ENCODE measurements around the gene MPPED1. TPM values are rescaled to one million over a fixed set of nuclear protein-coding genes. Genes with fewer than 3 reads are reported as not detected.

The MPPED1 gene
- total and polyA plus RNA-seq, 4 experiments from 2014 or later, result not detected

DNA sequence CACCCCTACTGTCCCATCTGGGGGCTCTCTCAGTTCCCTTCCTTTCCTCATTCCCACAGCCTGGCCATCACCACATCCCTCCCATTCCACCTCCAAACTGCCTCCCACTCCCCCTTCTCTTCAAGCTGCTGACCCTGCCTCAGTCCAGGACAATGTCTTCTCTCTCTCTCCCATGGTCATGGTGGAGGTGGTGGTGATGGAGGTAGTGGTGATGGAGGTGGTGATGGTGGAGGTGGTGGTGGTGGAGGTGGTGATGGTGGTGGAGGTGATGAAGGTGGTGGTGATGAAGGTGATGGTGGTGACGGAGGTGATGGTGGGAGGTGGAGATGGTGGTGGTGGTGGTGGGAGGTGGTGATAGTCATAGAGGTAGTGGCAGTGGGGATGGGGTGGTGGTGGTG lies 87.0 kb downstream of the MPPED1 start:
- H3K4me3 Mint-ChIP-seq, result no peak overlapping the region
- Histone ChIP-seq H3K9me3 (ENCODE audit: control insufficient read depth in 1 of 2, low read length in 2 of 2) (no peaks in the 10 kb centered on the region), H3K4me1 (ENCODE audit: insufficient read depth, low read length) (no peaks in the 10 kb centered on the region), H3K27ac (ENCODE audit: low read depth, low read length) (no peak overlapping the region), H3K36me3 (ENCODE audit: insufficient read depth, low read length) (no peaks in the 10 kb centered on the region), H3K4me3 (ENCODE audit: low read length in 2 of 2) (no peak overlapping the region), H3K27me3 (ENCODE audit: insufficient read depth, low read length) (no peaks in the 10 kb centered on the region)
- H3K36me3 Mint-ChIP-seq, result no peaks in the 10 kb centered on the region
- intact Hi-C loops (cut with micrococcal nuclease), result no loop called here
- ChIA-PET CTCF (ENCODE audit: partially characterized antibody) (no interaction called here), POLR2A (ENCODE audit: partially characterized antibody) (no interaction called here)
- DNase-seq, result no peak
- H3K9me3 Mint-ChIP-seq, result no peaks in the 10 kb centered on the region
- no peaks in the 10 kb centered on the region for H3K4me1 Mint-ChIP-seq
- no peak overlapping the region for H3K27ac Mint-ChIP-seq
- H3K27me3 Mint-ChIP-seq, result peaks cover 0 to 1% of the 10 kb centered on the region in 2 donors

DNA sequence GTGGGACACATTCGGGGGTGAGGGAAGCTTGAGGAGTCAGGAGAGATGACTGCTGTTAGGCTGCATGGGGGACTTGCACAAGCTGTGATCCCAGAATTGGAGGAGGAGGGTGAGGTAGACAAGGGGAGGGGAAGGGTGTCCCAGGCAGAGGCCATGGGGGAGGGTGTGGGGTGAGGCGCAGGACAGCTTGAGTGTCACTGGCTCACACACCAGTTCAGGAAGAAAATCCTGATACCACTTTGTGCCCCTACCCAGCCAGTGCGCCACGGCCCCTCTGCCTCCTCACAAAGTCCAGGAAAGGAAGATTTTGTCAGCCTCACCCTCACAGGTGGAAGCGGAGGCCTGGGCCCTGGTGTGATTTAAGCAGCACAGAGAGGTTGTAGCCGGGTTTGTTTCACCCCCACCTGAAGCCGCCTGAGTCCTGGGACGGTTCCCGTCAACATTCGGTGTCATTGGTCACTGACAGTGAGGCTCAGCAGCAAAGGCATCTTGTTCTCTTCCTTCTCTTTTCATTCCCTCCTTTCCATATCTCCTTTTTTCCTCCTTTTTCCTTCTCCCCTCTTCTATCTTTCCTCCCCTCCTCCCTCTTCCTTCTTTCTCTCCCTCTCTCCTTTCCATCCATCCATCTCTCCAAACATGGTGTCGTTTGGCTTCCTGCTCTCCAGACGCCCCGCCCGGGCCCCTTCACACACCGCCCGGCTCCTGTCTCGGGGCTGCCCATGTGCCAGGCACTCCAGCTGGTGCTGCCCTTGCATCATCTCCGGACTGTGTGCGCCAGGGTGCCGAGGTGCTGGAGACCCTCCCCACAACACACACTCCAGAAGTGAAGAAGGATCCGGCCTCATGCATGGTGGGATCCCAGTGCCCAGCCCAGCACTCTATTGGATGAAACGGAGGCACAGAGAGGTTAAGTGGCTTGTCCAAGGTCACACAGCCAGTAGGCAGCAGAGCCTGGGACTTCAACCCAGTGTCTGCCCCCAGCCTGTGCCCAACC lies 89.3 kb downstream of the MPPED1 start:
- no peak overlapping the region for H3K4me3 ChIP-seq (ENCODE audit: low read length in 2 of 2)
- no peaks in the 10 kb centered on the region for H3K4me1 ChIP-seq (ENCODE audit: insufficient read depth, low read length)
- no peaks in the 10 kb centered on the region for H3K27me3 ChIP-seq (ENCODE audit: insufficient read depth, low read length)
- no peaks in the 10 kb centered on the region for H3K27me3 Mint-ChIP-seq
- ChIA-PET POLR2A (ENCODE audit: partially characterized antibody) (no interaction called here), CTCF (ENCODE audit: partially characterized antibody) (no interaction called here)
- H3K9me3 Mint-ChIP-seq, result no peaks in the 10 kb centered on the region
- H3K9me3 ChIP-seq (ENCODE audit: control insufficient read depth in 1 of 2, low read length in 2 of 2), result no peaks in the 10 kb centered on the region
- no peaks in the 10 kb centered on the region for H3K4me1 Mint-ChIP-seq
- no peaks in the 10 kb centered on the region for H3K36me3 ChIP-seq (ENCODE audit: insufficient read depth, low read length)
- H3K36me3 Mint-ChIP-seq, result no peaks in the 10 kb centered on the region
- no peak overlapping the region for H3K4me3 Mint-ChIP-seq
- intact Hi-C loops (cut with micrococcal nuclease), result no loop called here
- H3K27ac Mint-ChIP-seq, result no peak overlapping the region
- no peak for DNase-seq
- no peak overlapping the region for H3K27ac ChIP-seq (ENCODE audit: low read depth, low read length)

DNA sequence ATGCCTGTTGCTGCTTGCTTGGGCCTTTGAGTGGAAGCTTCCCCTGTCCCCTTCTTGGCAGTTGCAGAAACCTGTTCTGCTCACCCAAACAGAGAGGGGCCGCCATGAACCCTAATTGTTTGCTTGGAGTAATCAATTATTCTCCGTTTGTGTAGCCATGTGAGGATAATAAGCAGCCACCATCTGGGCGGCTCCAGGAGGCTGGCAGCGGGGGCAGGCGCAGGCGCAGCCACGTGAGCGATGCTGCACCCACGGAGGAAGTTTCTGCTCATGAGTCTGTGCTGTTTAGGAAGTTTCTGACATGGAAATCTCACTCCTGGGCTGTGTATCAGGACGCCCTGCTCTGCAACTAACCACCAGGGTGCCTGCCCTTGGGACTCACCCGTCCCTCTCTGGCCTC lies 90.1 kb downstream of the MPPED1 start:
- ChIA-PET CTCF (ENCODE audit: partially characterized antibody) (no interaction called here), POLR2A (ENCODE audit: partially characterized antibody) (no interaction called here)
- H3K4me1 Mint-ChIP-seq, result no peaks in the 10 kb centered on the region
- no peak for DNase-seq
- no peaks in the 10 kb centered on the region for H3K36me3 ChIP-seq (ENCODE audit: insufficient read depth, low read length)
- H3K4me1 ChIP-seq (ENCODE audit: insufficient read depth, low read length), result no peaks in the 10 kb centered on the region
- H3K4me3 ChIP-seq (ENCODE audit: low read length in 2 of 2), result no peak overlapping the region
- H3K4me3 Mint-ChIP-seq, result no peak overlapping the region
- no peaks in the 10 kb centered on the region for H3K9me3 ChIP-seq (ENCODE audit: control insufficient read depth in 1 of 2, low read length in 2 of 2)
- no peaks in the 10 kb centered on the region for H3K27me3 ChIP-seq (ENCODE audit: insufficient read depth, low read length)
- H3K27ac Mint-ChIP-seq, result no peak overlapping the region
- H3K27me3 Mint-ChIP-seq, result no peaks in the 10 kb centered on the region
- no peak overlapping the region for H3K27ac ChIP-seq (ENCODE audit: low read depth, low read length)
- no peaks in the 10 kb centered on the region for H3K36me3 Mint-ChIP-seq
- intact Hi-C loops (cut with micrococcal nuclease), result no loop called here
- H3K9me3 Mint-ChIP-seq, result no peaks in the 10 kb centered on the region

DNA sequence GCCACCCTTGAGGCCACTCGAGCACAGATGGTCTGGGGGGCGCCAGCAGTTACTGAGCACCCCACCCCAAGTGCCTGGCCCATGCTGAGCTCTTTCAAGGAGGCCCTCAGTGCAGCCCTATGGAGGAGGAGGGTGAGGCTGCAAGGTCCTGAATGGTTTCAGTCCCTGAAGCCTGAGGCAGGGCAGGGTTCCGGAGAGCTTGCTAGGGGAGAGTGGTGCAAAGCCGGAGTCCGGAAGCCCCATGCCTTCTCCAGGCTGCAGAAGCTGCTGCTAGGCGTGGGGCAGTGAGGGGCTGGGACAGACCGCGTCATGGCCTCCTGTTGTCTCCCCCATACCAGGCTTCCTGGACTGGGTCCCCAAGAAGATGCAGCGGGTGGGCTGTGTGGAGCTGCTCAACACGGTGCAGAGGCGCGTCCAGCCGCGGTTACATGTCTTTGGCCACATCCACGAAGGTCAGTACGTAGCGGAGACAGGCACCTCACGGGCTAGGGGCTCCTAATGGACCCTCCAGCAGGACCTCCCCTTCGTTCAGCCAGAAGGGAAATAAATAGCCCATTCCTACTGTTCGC lies 90.6 kb downstream of the MPPED1 start:
- no peak for DNase-seq
- H3K9me3 Mint-ChIP-seq, result no peaks in the 10 kb centered on the region
- intact Hi-C loops (cut with micrococcal nuclease), result no loop called here
- no peak overlapping the region for H3K4me3 Mint-ChIP-seq
- H3K4me1 ChIP-seq (ENCODE audit: insufficient read depth, low read length), result no peaks in the 10 kb centered on the region
- no peaks in the 10 kb centered on the region for H3K9me3 ChIP-seq (ENCODE audit: control insufficient read depth in 1 of 2, low read length in 2 of 2)
- no peak overlapping the region for H3K27ac Mint-ChIP-seq
- ChIA-PET POLR2A (ENCODE audit: partially characterized antibody) (no interaction called here), CTCF (ENCODE audit: partially characterized antibody) (no interaction called here)
- no peaks in the 10 kb centered on the region for H3K36me3 ChIP-seq (ENCODE audit: insufficient read depth, low read length)
- H3K4me3 ChIP-seq (ENCODE audit: low read length in 2 of 2), result no peak overlapping the region
- H3K4me1 Mint-ChIP-seq, result no peaks in the 10 kb centered on the region
- no peak overlapping the region for H3K27ac ChIP-seq (ENCODE audit: low read depth, low read length)
- H3K27me3 Mint-ChIP-seq, result no peaks in the 10 kb centered on the region
- H3K27me3 ChIP-seq (ENCODE audit: insufficient read depth, low read length), result no peaks in the 10 kb centered on the region
- H3K36me3 Mint-ChIP-seq, result no peaks in the 10 kb centered on the region

DNA sequence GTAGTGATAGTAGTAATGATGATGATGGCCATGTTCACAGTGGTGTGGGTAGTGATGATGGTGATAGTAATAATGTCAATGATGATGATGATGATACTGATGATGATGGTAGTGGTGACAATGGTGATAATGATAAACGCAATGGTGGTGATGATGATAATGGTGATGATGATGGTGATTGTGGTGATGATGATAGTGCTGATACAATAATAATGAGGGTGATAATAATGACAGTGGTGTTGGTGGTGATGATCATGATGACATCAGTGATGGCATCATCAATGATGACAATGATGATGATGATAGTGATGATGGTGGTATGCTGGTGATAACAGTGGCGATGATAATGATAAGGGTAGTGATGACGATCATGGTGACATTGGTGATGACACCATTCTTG lies 92.3 kb downstream of the MPPED1 start:
- no peak for DNase-seq
- no peaks in the 10 kb centered on the region for H3K4me1 Mint-ChIP-seq
- no peaks in the 10 kb centered on the region for H3K36me3 ChIP-seq (ENCODE audit: insufficient read depth, low read length)
- H3K9me3 Mint-ChIP-seq, result no peaks in the 10 kb centered on the region
- H3K9me3 ChIP-seq (ENCODE audit: control insufficient read depth in 1 of 2, low read length in 2 of 2), result no peaks in the 10 kb centered on the region
- H3K27me3 Mint-ChIP-seq, result no peaks in the 10 kb centered on the region
- H3K4me1 ChIP-seq (ENCODE audit: insufficient read depth, low read length), result no peaks in the 10 kb centered on the region
- H3K4me3 ChIP-seq (ENCODE audit: low read length in 2 of 2), result no peak overlapping the region
- ChIA-PET CTCF (ENCODE audit: partially characterized antibody) (no interaction called here), POLR2A (ENCODE audit: partially characterized antibody) (no interaction called here)
- no peak overlapping the region for H3K27ac Mint-ChIP-seq
- intact Hi-C loops (cut with micrococcal nuclease), result no loop called here
- H3K27ac ChIP-seq (ENCODE audit: low read depth, low read length), result no peak overlapping the region
- H3K27me3 ChIP-seq (ENCODE audit: insufficient read depth, low read length), result no peaks in the 10 kb centered on the region
- H3K36me3 Mint-ChIP-seq, result no peaks in the 10 kb centered on the region
- no peak overlapping the region for H3K4me3 Mint-ChIP-seq

DNA sequence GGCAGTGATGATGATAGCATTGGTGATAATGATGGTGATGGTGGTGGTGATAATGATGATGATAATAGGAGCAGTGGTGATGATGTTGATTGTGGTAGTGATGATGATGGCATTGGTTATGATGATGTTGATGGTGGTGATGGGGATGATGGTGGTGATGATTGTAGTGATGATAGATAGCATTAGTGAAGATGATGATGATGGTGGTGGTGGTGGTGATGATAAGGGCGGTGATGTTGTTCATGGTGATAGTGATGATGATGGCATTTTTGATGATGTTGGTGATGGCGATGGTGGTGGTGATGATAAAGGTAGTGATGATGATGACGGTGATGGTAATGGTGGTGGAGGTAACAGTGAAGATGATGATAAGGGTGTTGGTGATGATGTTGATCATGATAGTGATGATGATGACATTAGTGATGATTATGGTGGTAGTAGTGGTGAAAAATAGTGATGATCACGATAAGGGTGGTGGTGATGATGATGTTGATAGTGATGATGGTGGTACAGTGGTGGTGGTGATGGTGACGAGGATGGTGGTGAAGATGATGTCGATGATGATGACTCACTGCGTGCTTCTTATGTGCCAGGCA lies 93.0 kb downstream of the MPPED1 start:
- H3K4me1 Mint-ChIP-seq, result no peaks in the 10 kb centered on the region
- H3K27me3 ChIP-seq (ENCODE audit: insufficient read depth, low read length), result no peaks in the 10 kb centered on the region
- no peaks in the 10 kb centered on the region for H3K27me3 Mint-ChIP-seq
- no peak overlapping the region for H3K4me3 ChIP-seq (ENCODE audit: low read length in 2 of 2)
- no peaks in the 10 kb centered on the region for H3K9me3 ChIP-seq (ENCODE audit: control insufficient read depth in 1 of 2, low read length in 2 of 2)
- no peaks in the 10 kb centered on the region for H3K4me1 ChIP-seq (ENCODE audit: insufficient read depth, low read length)
- no peak for DNase-seq
- POLR2A ChIA-PET (ENCODE audit: partially characterized antibody), result no interaction called here
- no peak overlapping the region for H3K27ac Mint-ChIP-seq
- no peaks in the 10 kb centered on the region for H3K9me3 Mint-ChIP-seq
- H3K36me3 Mint-ChIP-seq, result no peaks in the 10 kb centered on the region
- no peaks in the 10 kb centered on the region for H3K36me3 ChIP-seq (ENCODE audit: insufficient read depth, low read length)
- no peak overlapping the region for H3K27ac ChIP-seq (ENCODE audit: low read depth, low read length)
- no peak overlapping the region for H3K4me3 Mint-ChIP-seq
- intact Hi-C loops (cut with micrococcal nuclease), result no loop called here
- CTCF ChIA-PET (ENCODE audit: partially characterized antibody), result no interaction called here

DNA sequence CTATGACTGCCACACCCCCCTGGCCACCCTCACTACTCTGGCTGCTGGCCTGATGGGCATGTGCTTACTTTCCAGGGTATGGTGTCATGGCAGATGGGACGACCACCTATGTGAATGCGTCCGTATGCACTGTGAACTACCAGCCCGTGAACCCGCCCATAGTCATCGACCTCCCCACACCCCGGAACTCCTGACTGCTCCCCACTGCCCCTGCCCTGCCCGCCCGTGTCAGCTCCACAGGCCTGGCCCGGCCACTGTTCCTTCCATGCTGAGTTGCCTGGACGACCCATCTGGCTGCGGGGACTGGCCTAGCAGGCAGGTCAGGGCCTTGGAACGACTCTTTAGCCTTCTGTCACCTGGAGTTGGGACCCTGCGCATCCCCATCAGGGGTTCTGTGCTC lies 93.6 kb downstream of the MPPED1 start:
- H3K27me3 Mint-ChIP-seq, result no peaks in the 10 kb centered on the region
- H3K36me3 Mint-ChIP-seq, result no peaks in the 10 kb centered on the region
- no peak overlapping the region for H3K27ac Mint-ChIP-seq
- H3K9me3 Mint-ChIP-seq, result no peaks in the 10 kb centered on the region
- intact Hi-C loops (cut with micrococcal nuclease), result no loop called here
- Histone ChIP-seq H3K9me3 (ENCODE audit: control insufficient read depth in 1 of 2, low read length in 2 of 2) (no peaks in the 10 kb centered on the region), H3K27ac (ENCODE audit: low read depth, low read length) (no peak overlapping the region), H3K27me3 (ENCODE audit: insufficient read depth, low read length) (no peaks in the 10 kb centered on the region), H3K4me3 (ENCODE audit: low read length in 2 of 2) (no peak overlapping the region), H3K36me3 (ENCODE audit: insufficient read depth, low read length) (no peaks in the 10 kb centered on the region), H3K4me1 (ENCODE audit: insufficient read depth, low read length) (no peaks in the 10 kb centered on the region)
- ChIA-PET POLR2A (ENCODE audit: partially characterized antibody) (no interaction called here), CTCF (ENCODE audit: partially characterized antibody) (no interaction called here)
- H3K4me1 Mint-ChIP-seq, result no peaks in the 10 kb centered on the region
- H3K4me3 Mint-ChIP-seq, result no peak overlapping the region
- no peak for DNase-seq

All from CD4-positive, alpha-beta memory T cell (primary cell).